GM23248 (cell line): ENCODE measurements around the gene CBFA2T2. TPM values are rescaled to one million over a fixed set of nuclear protein-coding genes. Genes with fewer than 3 reads are reported as not detected.

Experiments
- DNase-seq: peaks from one replicate; pipeline ENCODE4 v3.0.0-alpha.2; 2015
- H2AFZ ChIP-seq: fragments of 200-600 bp; sonication (generic); 2 replicates; pipeline ENCODE4 v1.6.1; 2016; ENCODE audit warnings: antibody characterized with exemption
- H3F3A ChIP-seq: fragments of 200-600 bp; sonication (generic); 2 replicates; pipeline ENCODE4 v1.6.1; 2016; ENCODE audit warnings: mild to moderate bottlenecking, antibody characterized with exemption, mixed run types; ENCODE audit not compliant: insufficient read depth
- H3K27ac ChIP-seq: fragments of 200-600 bp; sonication (generic); 2 replicates; pipeline ENCODE4 v1.5.1; 2016; ENCODE audit warnings: mild to moderate bottlenecking
- H3K27me3 ChIP-seq: fragments of 200-600 bp; sonication (generic); replicated peaks from 2 replicates; pipeline ENCODE4 v1.6.1; 2016; ENCODE audit warnings: mild to moderate bottlenecking; ENCODE audit not compliant: insufficient read depth
- H3K36me3 ChIP-seq: fragments of 200-600 bp; sonication (generic); 2 replicates; pipeline ENCODE4 v1.6.1; 2016; ENCODE audit warnings: low read depth, mild to moderate bottlenecking
- H3K4me1 ChIP-seq: fragments of 200-600 bp; sonication (generic); 2 replicates; pipeline ENCODE4 v1.6.1; 2016; ENCODE audit warnings: mild to moderate bottlenecking; ENCODE audit not compliant: insufficient read depth
- H3K4me2 ChIP-seq: fragments of 200-600 bp; sonication (generic); one replicate; pipeline ENCODE4 v1.6.1; 2016; ENCODE audit warnings: mild to moderate bottlenecking; ENCODE audit not compliant: unreplicated experiment
- H3K4me3 ChIP-seq: fragments of 200-600 bp; sonication (generic); 2 replicates; pipeline ENCODE4 v1.5.1; 2016; ENCODE audit warnings: mild to moderate bottlenecking
- H3K79me2 ChIP-seq: fragments of 200-600 bp; sonication (generic); 2 replicates; pipeline ENCODE4 v1.6.1; 2016; ENCODE audit warnings: mild to moderate bottlenecking; ENCODE audit not compliant: insufficient read depth
- H3K9ac ChIP-seq: fragments of 200-600 bp; sonication (generic); 2 replicates; pipeline ENCODE4 v1.6.1; 2016; ENCODE audit warnings: mild to moderate bottlenecking
- H3K9me2 ChIP-seq: fragments of 200-600 bp; sonication (generic); 2 replicates; pipeline ENCODE4 v1.6.1; 2016; ENCODE audit warnings: mixed run types, mild to moderate bottlenecking, moderate library complexity; ENCODE audit not compliant: insufficient read depth
- H3K9me3 ChIP-seq: fragments of 200-600 bp; sonication (generic); one replicate; pipeline ENCODE4 v1.6.1; 2017; ENCODE audit warnings: low read depth
- H4K20me1 ChIP-seq: fragments of 200-600 bp; sonication (generic); 2 replicates; pipeline ENCODE4 v1.6.0; 2016; ENCODE audit not compliant: insufficient read depth
- EZH2 ChIP-seq: fragments of 200-600 bp; sonication (generic); IDR thresholded peaks from 2 replicates; pipeline ENCODE4 v1.6.1; 2018; ENCODE audit warnings: antibody characterized with exemption, mild to moderate bottlenecking; ENCODE audit not compliant: insufficient read depth, poor library complexity, severe bottlenecking
- EZH2phosphoT487 ChIP-seq: fragments of 200-600 bp; sonication (generic); IDR thresholded peaks from 2 replicates; pipeline ENCODE4 v1.6.1; 2018; ENCODE audit warnings: antibody characterized with exemption, moderate library complexity, mild to moderate bottlenecking, low read depth; ENCODE audit not compliant: insufficient read depth
- WGBS, 2 experiments: methylation state at CpG; one replicate each; pipeline ENCODE4 v1.1.6; 2015 to 2017; ENCODE audit warnings: low lambda C conversion rate in 2 of 2, low coverage in 1 of 2; ENCODE audit errors: missing lambda C conversion rate in 2 of 2; 5-methylcytosine and 5-hydroxymethylcytosine counted together
- in situ Hi-C: fragments of 300-500 bp; cut with MboI; formaldehyde crosslinking; loops from 2 replicates; pipeline ENCODE4 v1.15.0; 2020
- polyA plus RNA-seq: library from polyadenylated mRNA; unstranded; fragments of >200 nt; fragmentation: Nextera tagmentation; extraction: Ambion mirVana; gene quantifications from 2 replicates; pipeline ENCODE4 v1.2.1, GENCODE V29; 2016
- total RNA-seq: library from RNA; depleted of rRNA; stranded (reverse); fragments of >200 nt; shearing (Covaris generic); gene quantifications from 2 replicates; pipeline ENCODE4 v1.2.3, GENCODE V29; 2014

CBFA2T2 gene
- total and polyA plus RNA-seq, 2 experiments from 2014 or later = 5.3 to 8.7 TPM

DNA sequence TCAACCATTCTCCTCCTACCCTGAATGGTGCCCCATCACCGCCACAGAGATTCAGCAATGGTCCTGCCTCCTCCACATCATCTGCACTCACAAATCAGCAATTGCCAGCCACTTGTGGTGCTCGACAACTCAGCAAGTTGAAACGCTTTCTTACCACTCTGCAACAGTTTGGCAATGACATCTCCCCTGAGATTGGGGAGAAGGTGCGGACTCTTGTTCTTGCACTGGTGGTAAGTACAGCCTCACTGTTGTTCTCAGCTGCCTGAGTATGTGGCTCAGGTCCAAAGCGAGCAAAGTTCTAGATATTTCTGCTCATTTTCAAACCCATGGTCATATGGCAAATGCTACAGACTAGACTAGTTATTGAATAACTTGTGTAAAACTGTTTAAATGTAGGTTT is 121.2 kb downstream of the CBFA2T2 start:
- Histone ChIP-seq H3K27me3 (no peaks in the 10 kb centered on the region), H3F3A (no peaks in the 10 kb centered on the region), H4K20me1 (no peaks in the 10 kb centered on the region), H2AFZ (no peak overlapping the region), H3K4me1 (no peaks in the 10 kb centered on the region), H3K4me3 (no peak overlapping the region), H3K9me3 (no peaks in the 10 kb centered on the region), H3K79me2 (no peaks in the 10 kb centered on the region), H3K9ac (no peak overlapping the region), H3K9me2 (no peaks in the 10 kb centered on the region), H3K4me2 (no peak overlapping the region), H3K36me3 (peaks cover 23% of the 10 kb centered on the region), H3K27ac (no peak overlapping the region)
- 95 to 99% methylated on average over 5 of the region's 5 CpGs for WGBS, 2 experiments
- no peak for DNase-seq
- in situ Hi-C loops = no loop called here
- TF ChIP-seq EZH2 (no peak), EZH2phosphoT487 (no peak)

DNA sequence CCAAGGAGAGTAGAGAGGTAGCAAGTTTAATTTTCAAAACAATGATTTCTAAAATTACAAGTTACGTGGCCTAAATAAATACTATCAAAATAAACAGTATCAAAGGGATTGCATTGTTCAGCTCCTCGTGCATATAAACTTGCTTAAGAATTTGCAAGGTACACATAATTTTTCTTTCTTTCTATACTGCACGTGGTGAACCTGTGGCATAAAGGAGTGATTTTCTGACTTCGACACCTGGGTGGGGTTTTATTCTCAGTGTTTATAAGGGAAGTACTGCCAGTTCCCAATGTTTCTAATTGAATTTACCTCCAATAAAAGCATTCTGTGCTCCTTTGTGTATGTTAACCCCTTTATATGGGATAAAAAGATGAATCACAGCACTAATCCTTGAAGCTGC is 122.1 kb downstream of the CBFA2T2 start:
- no peak for DNase-seq
- no peak overlapping the region for H3K4me2 ChIP-seq
- no peak overlapping the region for H3K27ac ChIP-seq
- peaks cover 23% of the 10 kb centered on the region for H3K36me3 ChIP-seq
- H3K9me3 ChIP-seq = no peaks in the 10 kb centered on the region
- H3K4me3 ChIP-seq = no peak overlapping the region
- H2AFZ ChIP-seq = no peak overlapping the region
- H3K9ac ChIP-seq = no peak overlapping the region
- H3K27me3 ChIP-seq = no peaks in the 10 kb centered on the region
- no peaks in the 10 kb centered on the region for H4K20me1 ChIP-seq
- in situ Hi-C loops = no loop called here
- 59 to 62% methylated on average over 4 of the region's 4 CpGs for WGBS, 2 experiments
- no peaks in the 10 kb centered on the region for H3K4me1 ChIP-seq
- H3F3A ChIP-seq = no peaks in the 10 kb centered on the region
- no peaks in the 10 kb centered on the region for H3K9me2 ChIP-seq
- TF ChIP-seq EZH2phosphoT487 (no peak), EZH2 (no peak)
- H3K79me2 ChIP-seq = no peaks in the 10 kb centered on the region

- in situ Hi-C loops = no loop called here
- no peaks in the 10 kb centered on the region for H3F3A ChIP-seq
- no peaks in the 10 kb centered on the region for H4K20me1 ChIP-seq
- peaks cover 16% of the 10 kb centered on the region for H3K36me3 ChIP-seq
- TF ChIP-seq EZH2phosphoT487 = no peak
- TF ChIP-seq EZH2 = no peak
- 82 to 83% methylated on average over 4 of the region's 4 CpGs for WGBS, 2 experiments
- no peak overlapping the region for H3K4me2 ChIP-seq
- H3K9ac ChIP-seq = no peak overlapping the region
- no peaks in the 10 kb centered on the region for H3K4me1 ChIP-seq
- no peaks in the 10 kb centered on the region for H3K27me3 ChIP-seq
- no peak overlapping the region for H3K27ac ChIP-seq
- H2AFZ ChIP-seq = no peak overlapping the region
- DNase-seq = peak; percentile 23
- H3K9me2 ChIP-seq = no peaks in the 10 kb centered on the region
- H3K9me3 ChIP-seq = no peaks in the 10 kb centered on the region
- no peaks in the 10 kb centered on the region for H3K79me2 ChIP-seq
- no peak overlapping the region for H3K4me3 ChIP-seq
Measured at GRCh38 chr20:33621717-33622400, 132.0 kb downstream of the CBFA2T2 start.

DNA sequence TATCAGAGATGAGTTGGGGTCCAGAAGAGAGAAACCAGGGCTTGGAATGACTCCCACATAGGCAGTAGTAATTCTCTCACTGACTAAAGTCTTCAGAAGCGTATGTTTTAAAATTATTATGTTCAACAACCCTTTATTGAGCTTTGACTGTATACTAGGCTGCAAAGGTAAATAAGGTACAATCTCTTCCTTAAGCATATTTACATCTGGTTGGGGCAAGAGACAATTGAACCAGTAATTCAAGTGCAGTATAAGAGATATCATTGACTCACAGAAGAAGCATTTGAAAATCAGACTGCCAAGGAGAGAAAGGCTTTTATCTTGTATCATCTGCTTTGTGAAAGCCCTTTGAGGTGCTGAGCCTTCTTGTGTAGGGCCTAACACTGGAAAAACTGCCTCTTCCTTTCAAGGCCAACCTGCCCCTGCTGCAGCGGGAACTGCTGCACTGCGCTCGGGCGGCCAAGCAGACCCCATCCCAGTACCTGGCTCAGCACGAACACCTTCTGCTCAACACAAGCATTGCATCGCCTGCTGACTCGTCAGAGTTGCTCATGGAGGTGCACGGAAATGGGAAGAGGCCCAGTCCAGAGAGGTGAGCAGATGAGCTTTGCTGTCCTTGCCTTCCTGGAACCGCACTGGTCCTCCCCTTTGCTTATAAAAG is 132.9 kb downstream of the CBFA2T2 start:
- Histone ChIP-seq H3K9ac (no peak overlapping the region), H3F3A (no peaks in the 10 kb centered on the region), H3K27ac (no peak overlapping the region), H3K4me3 (no peak overlapping the region), H4K20me1 (no peaks in the 10 kb centered on the region), H3K9me3 (no peaks in the 10 kb centered on the region), H3K79me2 (no peaks in the 10 kb centered on the region), H3K4me2 (no peak overlapping the region), H3K4me1 (no peaks in the 10 kb centered on the region), H2AFZ (no peak overlapping the region), H3K27me3 (no peaks in the 10 kb centered on the region), H3K36me3 (peaks cover 16% of the 10 kb centered on the region), H3K9me2 (no peaks in the 10 kb centered on the region)
- no peak for TF ChIP-seq EZH2
- in situ Hi-C loops = no loop called here
- WGBS, 2 experiments = 97 to 98% methylated on average over 10 of the region's 10 CpGs
- DNase-seq = no peak
